ENCODE results near the gene MYDGF. TPM values are rescaled to one million over a fixed set of nuclear protein-coding genes. Genes with fewer than 3 reads are reported as not detected.

MYDGF gene
- polyA plus RNA-seq, 2 donors, result 22.9 to 67.5 TPM

DNA sequence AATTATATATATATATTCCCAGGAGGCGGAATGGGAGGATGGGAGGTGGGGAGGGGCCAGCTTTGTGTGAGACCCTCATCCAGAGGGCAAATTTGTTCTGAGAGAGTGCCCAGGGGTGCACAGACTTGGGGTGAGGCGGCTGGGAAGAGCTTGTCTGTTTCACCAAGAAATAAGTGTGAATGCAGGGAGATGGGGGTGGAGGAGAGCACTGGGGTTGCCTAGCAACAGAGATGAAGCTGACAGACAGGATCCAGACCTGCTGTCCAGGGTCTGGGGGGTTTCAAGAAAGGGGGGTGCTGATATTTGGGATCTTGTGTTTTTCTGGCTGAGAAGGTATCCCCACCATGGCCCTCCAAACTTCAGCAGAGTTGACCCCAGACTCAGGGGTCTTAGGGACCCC is 49.5 kb downstream of the MYDGF start:
- H3K27ac ChIP-seq (ENCODE audit: low read depth in 2 of 2, low read length in 1 of 2), result no peak overlapping the region
- no peaks in the 10 kb centered on the region for H3K27me3 ChIP-seq (ENCODE audit: control insufficient read depth in 1 of 2, insufficient read depth in 2 of 2, low read length in 2 of 2)
- WGBS, 2 donors, result 54 to 70% methylated on average over 2 of the region's 2 CpGs
- no peaks in the 10 kb centered on the region for H3K36me3 ChIP-seq (ENCODE audit: control insufficient read depth in 2 of 2, insufficient read depth in 2 of 2, low read length in 1 of 2)
- H3K9me3 ChIP-seq (ENCODE audit: control insufficient read depth in 2 of 2, insufficient read depth in 1 of 2, low read depth in 1 of 2, low read length in 1 of 2), result no peaks in the 10 kb centered on the region
- no peak overlapping the region for H3K4me3 ChIP-seq (ENCODE audit: low read depth in 1 of 2, low read length in 2 of 2)
- H3K4me1 ChIP-seq (ENCODE audit: control insufficient read depth in 2 of 2, insufficient read depth in 2 of 2, low read length in 1 of 2), result no peaks in the 10 kb centered on the region

GRCh38 chr19:4619668-4620294 is 50.4 kb downstream of the MYDGF start:
- Histone ChIP-seq H3K27me3 (ENCODE audit: control insufficient read depth in 1 of 2, insufficient read depth in 2 of 2, low read length in 2 of 2) (no peaks in the 10 kb centered on the region), H3K4me3 (ENCODE audit: low read depth in 1 of 2, low read length in 2 of 2) (no peak overlapping the region), H3K9me3 (ENCODE audit: control insufficient read depth in 2 of 2, insufficient read depth in 1 of 2, low read depth in 1 of 2, low read length in 1 of 2) (no peaks in the 10 kb centered on the region), H3K36me3 (ENCODE audit: control insufficient read depth in 2 of 2, insufficient read depth in 2 of 2, low read length in 1 of 2) (no peaks in the 10 kb centered on the region), H3K27ac (ENCODE audit: low read depth in 2 of 2, low read length in 1 of 2) (no peak overlapping the region), H3K4me1 (ENCODE audit: control insufficient read depth in 2 of 2, insufficient read depth in 2 of 2, low read length in 1 of 2) (no peaks in the 10 kb centered on the region)
- 68 to 76% methylated on average over 17 of the region's 17 CpGs for WGBS, 2 donors

DNA sequence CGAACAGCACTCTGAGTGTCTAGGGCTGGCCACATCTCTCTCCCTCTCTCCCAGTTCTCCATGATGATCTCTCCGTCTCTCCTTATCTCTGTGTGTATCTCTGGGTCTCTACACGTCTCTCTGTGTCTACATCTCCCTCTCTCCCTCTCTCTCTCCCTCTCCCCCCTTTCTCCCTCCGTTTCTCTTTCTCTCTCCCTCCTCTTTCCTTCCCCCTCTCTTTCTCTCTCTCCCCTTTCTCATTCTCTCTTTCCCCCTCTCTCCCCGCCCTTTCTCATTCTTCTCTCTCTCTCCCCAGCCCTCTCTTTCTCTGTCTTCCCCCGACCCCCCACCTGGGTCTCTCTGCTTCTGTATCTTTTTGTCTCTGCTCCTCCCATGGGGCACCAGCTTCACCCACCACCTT is 52.1 kb downstream of the MYDGF start:
- Histone ChIP-seq H3K36me3 (ENCODE audit: control insufficient read depth in 2 of 2, insufficient read depth in 2 of 2, low read length in 1 of 2) (no peaks in the 10 kb centered on the region), H3K27ac (ENCODE audit: low read depth in 2 of 2, low read length in 1 of 2) (no peak overlapping the region), H3K9me3 (ENCODE audit: control insufficient read depth in 2 of 2, insufficient read depth in 1 of 2, low read depth in 1 of 2, low read length in 1 of 2) (no peaks in the 10 kb centered on the region), H3K27me3 (ENCODE audit: control insufficient read depth in 1 of 2, insufficient read depth in 2 of 2, low read length in 2 of 2) (no peaks in the 10 kb centered on the region), H3K4me1 (ENCODE audit: control insufficient read depth in 2 of 2, insufficient read depth in 2 of 2, low read length in 1 of 2) (no peaks in the 10 kb centered on the region), H3K4me3 (ENCODE audit: low read depth in 1 of 2, low read length in 2 of 2) (no peak overlapping the region)
- 45 to 48% methylated on average over 6 of the region's 6 CpGs for WGBS, 2 donors

- WGBS, 2 donors, result 93 to 94% methylated on average over 8 of the region's 8 CpGs
- H3K4me3 ChIP-seq (ENCODE audit: low read depth in 1 of 2, low read length in 2 of 2), result no peak overlapping the region
- H3K27me3 ChIP-seq (ENCODE audit: control insufficient read depth in 1 of 2, insufficient read depth in 2 of 2, low read length in 2 of 2), result no peaks in the 10 kb centered on the region
- H3K27ac ChIP-seq (ENCODE audit: low read depth in 2 of 2, low read length in 1 of 2), result no peak overlapping the region
- H3K36me3 ChIP-seq (ENCODE audit: control insufficient read depth in 2 of 2, insufficient read depth in 2 of 2, low read length in 1 of 2), result no peaks in the 10 kb centered on the region
- H3K4me1 ChIP-seq (ENCODE audit: control insufficient read depth in 2 of 2, insufficient read depth in 2 of 2, low read length in 1 of 2), result no peaks in the 10 kb centered on the region
- no peaks in the 10 kb centered on the region for H3K9me3 ChIP-seq (ENCODE audit: control insufficient read depth in 2 of 2, insufficient read depth in 1 of 2, low read depth in 1 of 2, low read length in 1 of 2)
Measured at GRCh38 chr19:4613254-4613751, 56.8 kb downstream of the MYDGF start.

- H3K9me3 ChIP-seq (ENCODE audit: control insufficient read depth in 2 of 2, insufficient read depth in 1 of 2, low read depth in 1 of 2, low read length in 1 of 2), result no peaks in the 10 kb centered on the region
- no peaks in the 10 kb centered on the region for H3K36me3 ChIP-seq (ENCODE audit: control insufficient read depth in 2 of 2, insufficient read depth in 2 of 2, low read length in 1 of 2)
- no peaks in the 10 kb centered on the region for H3K27me3 ChIP-seq (ENCODE audit: control insufficient read depth in 1 of 2, insufficient read depth in 2 of 2, low read length in 2 of 2)
- no peak overlapping the region for H3K4me3 ChIP-seq (ENCODE audit: low read depth in 1 of 2, low read length in 2 of 2)
- no peak overlapping the region for H3K27ac ChIP-seq (ENCODE audit: low read depth in 2 of 2, low read length in 1 of 2)
- 12 to 15% methylated on average over 14 to 15 of the region's 15 CpGs for WGBS, 2 donors
- H3K4me1 ChIP-seq (ENCODE audit: control insufficient read depth in 2 of 2, insufficient read depth in 2 of 2, low read length in 1 of 2), result no peaks in the 10 kb centered on the region
Measured at GRCh38 chr19:4609878-4610511, 60.1 kb downstream of the MYDGF start.

Other genes starting within 250 kb of the MYDGF start
- gene UBXN6, start 212.5 kb downstream of the MYDGF start, polyA plus RNA-seq, result 10 to 100 TPM; 71.3 to 82.8 TPM
- gene HDGFL2, start 198.0 kb downstream of the MYDGF start, polyA plus RNA-seq, result 10 to 100 TPM; 23.3 to 57.5 TPM
- 1 to 10 TPM; 2.8 to 4.1 TPM for gene PLIN4, start 151.9 kb downstream of the MYDGF start, polyA plus RNA-seq
- 1 to 10 TPM; 2.7 to 4.9 TPM for gene PLIN5, start 135.1 kb downstream of the MYDGF start, polyA plus RNA-seq
- gene LRG1, start 130.3 kb downstream of the MYDGF start, polyA plus RNA-seq, result 10 to 100 TPM; 12.7 to 20.1 TPM
- gene SEMA6B, start 110.7 kb downstream of the MYDGF start, polyA plus RNA-seq, result 1 to 10 TPM; 1.1 to 2.0 TPM
- 1 to 10 TPM; 4.2 to 4.7 TPM for gene TNFAIP8L1, start 30.8 kb downstream of the MYDGF start, polyA plus RNA-seq
- gene DPP9, start 53.5 kb upstream of the MYDGF start, polyA plus RNA-seq, result 10 to 100 TPM; 24.3 to 29.2 TPM
- gene FEM1A, start 121.4 kb upstream of the MYDGF start, polyA plus RNA-seq, result 1 to 10 TPM; 5.2 to 6.1 TPM
- gene TICAM1, start 161.4 kb upstream of the MYDGF start, polyA plus RNA-seq, result 10 to 100 TPM; 40.8 to 50.4 TPM
- 100 to 1,000 TPM in 1 of 2 donors, 10 to 100 TPM in 1; 96.5 to 142 TPM for gene PLIN3, start 197.3 kb upstream of the MYDGF start, polyA plus RNA-seq
- gene ARRDC5, start 232.6 kb upstream of the MYDGF start, polyA plus RNA-seq, result under 1 TPM; 0.08 to 0.31 TPM
- 1 to 10 TPM; 7.8 to 10.0 TPM for gene UHRF1, start 239.2 kb upstream of the MYDGF start, polyA plus RNA-seq

All from esophagus (tissue), 2 donors.